Keratinocyte (primary cell): ENCODE data around the gene ICA1L. TPM values are rescaled to one million over a fixed set of nuclear protein-coding genes. Genes with fewer than 3 reads are reported as not detected.
"Not testable (repeated sequence)": the region's sequence is repeated elsewhere in the genome, so short reads cannot be mapped to it uniquely, and the experiment has no call there.

Source experiments
- DNase-seq: peaks from one replicate; pipeline ENCODE4 v3.0.0-alpha.2; 2011; ENCODE audit warnings: low read depth, missing footprints, low spot score
- FAIRE-seq: peaks from 2 replicates; lab custom pipeline; 2011; peaks lifted over from hg19 to GRCh38; lab: Jason Lieb, UNC
- H2AFZ ChIP-seq: 2 replicates; pipeline ENCODE4 v1.6.0; 2012; ENCODE audit warnings: low read length, control low read depth, inconsistent platforms; ENCODE audit not compliant: control insufficient read depth
- H3K27ac ChIP-seq: 2 replicates; pipeline ENCODE4 v1.5.1; 2011; ENCODE audit warnings: low read length; ENCODE audit not compliant: control insufficient read depth, insufficient read depth
- H3K27me3 ChIP-seq: 3 replicates; pipeline ENCODE4 v1.6.0; 2011; ENCODE audit warnings: low read length; ENCODE audit not compliant: control insufficient read depth, insufficient read depth; ENCODE audit errors: extremely low read depth
- H3K36me3 ChIP-seq, 2 experiments: 2 replicates in 1 of 2; 3 replicates in 1 of 2; pipeline ENCODE4 v1.5.1; 2011; ENCODE audit warnings: low read length in 2 of 2, mild to moderate bottlenecking in 1 of 2; ENCODE audit not compliant: control insufficient read depth in 2 of 2, insufficient read depth in 2 of 2; ENCODE audit errors: extremely low read depth in 1 of 2
- H3K4me1 ChIP-seq: 3 replicates; pipeline ENCODE4 v1.5.1; 2011; ENCODE audit warnings: low read length; ENCODE audit not compliant: control insufficient read depth, insufficient read depth; ENCODE audit errors: extremely low read depth
- H3K4me2 ChIP-seq: 3 replicates; pipeline ENCODE4 v1.6.0; 2011; ENCODE audit warnings: low read depth, low read length; ENCODE audit not compliant: control insufficient read depth, insufficient read depth; ENCODE audit errors: extremely low read depth
- H3K4me3 ChIP-seq, 3 experiments: fragments of 200-600 bp in 1 of 3; sonication (generic) in 1 of 3; 2 replicates in 2 of 3; 3 replicates in 1 of 3; pipeline ENCODE4 v1.5.1; 2011 to 2016; ENCODE audit warnings: low read length in 3 of 3, mild to moderate bottlenecking in 3 of 3, control low read depth in 2 of 3, inconsistent platforms in 1 of 3, low read depth in 1 of 3, mixed read lengths in 1 of 3, mixed run types in 1 of 3, moderate library complexity in 1 of 3; ENCODE audit not compliant: control insufficient read depth in 2 of 3, insufficient read depth in 2 of 3; ENCODE audit errors: extremely low read depth in 1 of 3
- H3K79me2 ChIP-seq: 2 replicates; pipeline ENCODE4 v1.6.0; 2012; ENCODE audit warnings: low read length; ENCODE audit not compliant: control insufficient read depth, insufficient read depth
- H3K9ac ChIP-seq: 3 replicates; pipeline ENCODE4 v1.6.0; 2011; ENCODE audit warnings: low read length; ENCODE audit not compliant: control insufficient read depth, insufficient read depth; ENCODE audit errors: extremely low read depth
- H3K9me1 ChIP-seq: 3 replicates; pipeline ENCODE4 v1.6.0; 2011; ENCODE audit warnings: low read length; ENCODE audit not compliant: control insufficient read depth, insufficient read depth; ENCODE audit errors: extremely low read depth
- H3K9me3 ChIP-seq: 2 replicates; pipeline ENCODE4 v1.5.1; 2012; ENCODE audit warnings: low read depth, low read length; ENCODE audit not compliant: control insufficient read depth
- H4K20me1 ChIP-seq: 3 replicates; pipeline ENCODE4 v1.6.0; 2011; ENCODE audit warnings: low read length; ENCODE audit not compliant: control insufficient read depth, insufficient read depth; ENCODE audit errors: extremely low read depth
- EZH2 ChIP-seq: IDR thresholded peaks from one replicate; pipeline ENCODE4 v1.6.1; 2012; ENCODE audit warnings: inconsistent platforms, mild to moderate bottlenecking, low read length, moderate library complexity
- dilution Hi-C: fragments of 300-500 bp; cut with MboI; formaldehyde crosslinking; loops from one replicate; pipeline ENCODE4 v1.7.0; 2020; ENCODE audit warnings: low sequenced_read_pairs; ENCODE audit not compliant: extremely low pct_ligation_motif_present
- polyA minus RNA-seq, 3 experiments: library from RNA; depleted of rRNA, polyadenylated mRNA; stranded (reverse); fragments of >200 nt; gene quantifications; 1 replicate in 1 of 3; 2 replicates in 1 of 3; 3 replicates in 1 of 3; pipeline ENCODE4 v1.2.3, GENCODE V29; 2011
- polyA plus RNA-seq, 5 experiments: library from polyadenylated mRNA; depleted of rRNA in 3 of 5; stranded (reverse) in 3 of 5; stranded (forward) in 1 of 5; unstranded in 1 of 5; fragments of >200 nt; gene quantifications; 1 replicate in 1 of 5; 2 replicates in 3 of 5; 3 replicates in 1 of 5; pipeline versions ENCODE4 v1.2.1 to v1.2.3, GENCODE V29; 2011 to 2012; ENCODE audit warnings: missing spikeins in 2 of 5, low read depth in 1 of 5, low replicate concordance in 1 of 5
- TF ChIP-seq, protein P1 (sequence below), 3 experiments: IDR thresholded peaks in 1 of 3; conservative IDR thresholded peaks in 1 of 3; optimal IDR thresholded peaks in 1 of 3; 2 replicates in 2 of 3; 3 replicates in 1 of 3; pipeline versions ENCODE3 to v1.5.1; 2011; ENCODE audit warnings: low read length in 3 of 3, mild to moderate bottlenecking in 3 of 3, moderate library complexity in 2 of 3, control low read depth in 1 of 3, inconsistent platforms in 1 of 3; ENCODE audit not compliant: insufficient read depth in 2 of 3; ENCODE audit errors: extremely low read depth in 1 of 3

Gene ICA1L
- polyA plus RNA-seq (1.1 to 2.2 TPM (median 1.8 TPM) in 3 replicates), polyA minus RNA-seq (1.5 to 1.7 TPM in 2 of 3 replicates, not detected in the other)
- 1.7 TPM for polyA plus RNA-seq (2011; ENCODE audit: low read depth)
- 0.57 and 1.5 TPM in 2 replicates for polyA plus RNA-seq (2011; cell fraction: cytosol; rRNA removed)
- polyA plus RNA-seq (2011; cell fraction: nucleus; rRNA removed), result 5.0 and 5.3 TPM in 2 replicates
- polyA plus RNA-seq (2012; ENCODE audit: low replicate concordance), result 0.79 and 1.0 TPM in 2 replicates
- 0.77 TPM for polyA minus RNA-seq (2011; cell fraction: cytosol; rRNA and poly(A)+ RNA removed)
- polyA minus RNA-seq (2011; cell fraction: nucleus; rRNA and poly(A)+ RNA removed), result 2.7 and 3.2 TPM in 2 replicates

GRCh38 chr2:202871300-202872141 is at the start of gene ICA1L:
Gene ICA1L (minus strand): TSS chr2:202871766. CDS start chr2:202829009, 42,757 bp downstream.
- no peak for FAIRE-seq
- peak within 1 kb of the TSS; percentile 97 for H2AFZ ChIP-seq
- H3K4me1 ChIP-seq, result peaks cover 5% of the 10 kb centered on the region
- H3K36me3 ChIP-seq, result no peaks in the 10 kb centered on the region
- TF ChIP-seq EZH2, result no peak
- TF ChIP-seq, protein P1, sequence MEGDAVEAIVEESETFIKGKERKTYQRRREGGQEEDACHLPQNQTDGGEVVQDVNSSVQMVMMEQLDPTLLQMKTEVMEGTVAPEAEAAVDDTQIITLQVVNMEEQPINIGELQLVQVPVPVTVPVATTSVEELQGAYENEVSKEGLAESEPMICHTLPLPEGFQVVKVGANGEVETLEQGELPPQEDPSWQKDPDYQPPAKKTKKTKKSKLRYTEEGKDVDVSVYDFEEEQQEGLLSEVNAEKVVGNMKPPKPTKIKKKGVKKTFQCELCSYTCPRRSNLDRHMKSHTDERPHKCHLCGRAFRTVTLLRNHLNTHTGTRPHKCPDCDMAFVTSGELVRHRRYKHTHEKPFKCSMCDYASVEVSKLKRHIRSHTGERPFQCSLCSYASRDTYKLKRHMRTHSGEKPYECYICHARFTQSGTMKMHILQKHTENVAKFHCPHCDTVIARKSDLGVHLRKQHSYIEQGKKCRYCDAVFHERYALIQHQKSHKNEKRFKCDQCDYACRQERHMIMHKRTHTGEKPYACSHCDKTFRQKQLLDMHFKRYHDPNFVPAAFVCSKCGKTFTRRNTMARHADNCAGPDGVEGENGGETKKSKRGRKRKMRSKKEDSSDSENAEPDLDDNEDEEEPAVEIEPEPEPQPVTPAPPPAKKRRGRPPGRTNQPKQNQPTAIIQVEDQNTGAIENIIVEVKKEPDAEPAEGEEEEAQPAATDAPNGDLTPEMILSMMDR (optimal IDR thresholded peaks at IDR 0.05 in 1 of 3, IDR thresholded peaks at IDR 0.05 in 1 of 3, conservative IDR thresholded peaks at IDR 0.05 in 1 of 3; ENCODE audit: extremely low read depth in 1 of 3, insufficient read depth in 2 of 3, low read length in 3 of 3), result peak in 1 of 3 experiments; percentile 13
- H4K20me1 ChIP-seq, result no peaks in the 10 kb centered on the region
- peak within 1 kb of the TSS; percentile 78 to 88 (median 82) for H3K4me3 ChIP-seq
- peak within 1 kb of the TSS; percentile 81 for H3K9ac ChIP-seq
- H3K4me2 ChIP-seq, result peak within 1 kb of the TSS; percentile 97
- H3K9me3 ChIP-seq, result no peaks in the 10 kb centered on the region
- H3K27me3 ChIP-seq, result no peaks in the 10 kb centered on the region
- peak within 1 kb of the TSS; percentile 56 for H3K27ac ChIP-seq
- no peaks in the 10 kb centered on the region for H3K79me2 ChIP-seq
- H3K9me1 ChIP-seq, result peaks cover 2% of the 10 kb centered on the region
- no peak for DNase-seq
- dilution Hi-C loops, result no loop called here

- Histone ChIP-seq H3K9me1 (no peaks in the 10 kb centered on the region), H3K9me3 (no peaks in the 10 kb centered on the region), H2AFZ (no peak overlapping the region), H3K4me3 (no peak overlapping the region), H3K36me3 (no peaks in the 10 kb centered on the region), H3K27me3 (no peaks in the 10 kb centered on the region), H3K27ac (no peak overlapping the region), H3K4me1 (no peaks in the 10 kb centered on the region), H3K4me2 (no peak overlapping the region), H3K9ac (no peak overlapping the region), H4K20me1 (no peaks in the 10 kb centered on the region), H3K79me2 (no peaks in the 10 kb centered on the region)
- TF ChIP-seq, protein P1 (optimal IDR thresholded peaks at IDR 0.05 in 1 of 3, IDR thresholded peaks at IDR 0.05 in 1 of 3, conservative IDR thresholded peaks at IDR 0.05 in 1 of 3; ENCODE audit: extremely low read depth in 1 of 3, insufficient read depth in 2 of 3, low read length in 3 of 3), result no peak
- TF ChIP-seq EZH2, result no peak
- no peak for DNase-seq
- no peak for FAIRE-seq
- dilution Hi-C loops, result no loop called here
Measured at GRCh38 chr2:202918860-202919259, 47.3 kb upstream of the ICA1L start.

- H3K9me1 ChIP-seq, dilution Hi-C loops, H3K9me3 ChIP-seq, DNase-seq, H3K36me3 ChIP-seq, H4K20me1 ChIP-seq, H3K4me1 ChIP-seq, H3K27me3 ChIP-seq: not testable (repeated sequence)
- peak overlapping the region; percentile 87 for H2AFZ ChIP-seq
- peak overlapping the region; percentile 85 to 96 (median 86) for H3K4me3 ChIP-seq
- peak overlapping the region; percentile 91 for H3K27ac ChIP-seq
- peak; percentile 9 for FAIRE-seq
- peak overlapping the region; percentile 90 for H3K9ac ChIP-seq
- H3K79me2 ChIP-seq, result peaks cover 39% of the 10 kb centered on the region
- peak overlapping the region; percentile 62 for H3K4me2 ChIP-seq
Measured at GRCh38 chr2:202912342-202913201, 41.0 kb upstream of the ICA1L start.
